Placental epithelial cell (primary cell): ENCODE results near the gene ADAMTS13. TPM values are rescaled to one million over a fixed set of nuclear protein-coding genes. Genes with fewer than 3 reads are reported as not detected.

ENCODE experiments used
- total RNA-seq: library from RNA; depleted of rRNA; stranded (reverse); fragments of >200 nt; gene quantifications from 2 replicates; pipeline ENCODE4 v1.2.3, GENCODE V29; 2012

The ADAMTS13 gene
- total RNA-seq = 2.0 and 4.7 TPM in 2 replicates

GRCh38 chr9:133421615-133422542 is at the start of gene ADAMTS13:
TSS of gene ADAMTS13 (plus strand) at chr9:133422367. CDS start at chr9:133422444, 77 bp downstream.

GRCh38 chr9:133375724-133376654 is 46.2 kb upstream of the ADAMTS13 start, which contains the start of the genes STKLD1 and SURF4:
TSS of gene STKLD1 (plus strand) at chr9:133376366. CDS start at chr9:133376474, 108 bp downstream.
TSS of gene SURF4 (minus strand) at chr9:133376060. CDS start at chr9:133375969, 91 bp downstream.

GRCh38 chr9:133417541-133418461 is 4.4 kb upstream of the ADAMTS13 start, which contains the start of gene REXO4:
TSS of gene REXO4 (minus strand) at chr9:133418010. CDS start at chr9:133417844, 166 bp downstream.

GRCh38 chr9:133459476-133460404 is 37.6 kb downstream of the ADAMTS13 start, which contains the start of gene CACFD1:
TSS of gene CACFD1 (plus strand) at chr9:133459978. CDS start at chr9:133460067, 89 bp downstream.

GRCh38 chr9:133478851-133479711 is 56.9 kb downstream of the ADAMTS13 start, which contains the start of gene SLC2A6:
TSS of gene SLC2A6 (minus strand) at chr9:133479099. CDS start at chr9:133479059, 40 bp downstream.

Other genes with a start within 250 kb of the ADAMTS13 start
- not detected in 2 replicates for gene OBP2B, start 213.1 kb upstream of the ADAMTS13 start, total RNA-seq
- gene ABO, start 147.2 kb upstream of the ADAMTS13 start, total RNA-seq = under 0.01 TPM in 1 of 2 replicates, not detected in the other
- 5.7 and 9.4 TPM in 2 replicates for gene SURF6, start 86.2 kb upstream of the ADAMTS13 start, total RNA-seq
- 13.7 and 16.7 TPM in 2 replicates for gene MED22, start 74.2 kb upstream of the ADAMTS13 start, total RNA-seq
- gene RPL7A, start 74.1 kb upstream of the ADAMTS13 start, total RNA-seq = 1,495 and 2,171 TPM in 2 replicates
- 22.0 and 30.0 TPM in 2 replicates for gene SURF1, start 65.9 kb upstream of the ADAMTS13 start, total RNA-seq
- gene SURF2, start 65.8 kb upstream of the ADAMTS13 start, total RNA-seq = 6.3 and 16.9 TPM in 2 replicates
- gene SURF4, start 46.3 kb upstream of the ADAMTS13 start, total RNA-seq = 255 and 467 TPM in 2 replicates
- 1.6 and 2.7 TPM in 2 replicates for gene STKLD1, start 46.0 kb upstream of the ADAMTS13 start, total RNA-seq
- gene REXO4, start 4.4 kb upstream of the ADAMTS13 start, total RNA-seq = 12.1 and 19.2 TPM in 2 replicates
- 16.1 and 18.3 TPM in 2 replicates for gene CACFD1, start 37.6 kb downstream of the ADAMTS13 start, total RNA-seq
- gene SLC2A6, start 56.7 kb downstream of the ADAMTS13 start, total RNA-seq = 2.0 and 17.5 TPM in 2 replicates
- not detected in 2 replicates for gene MYMK, start 102.6 kb downstream of the ADAMTS13 start, total RNA-seq
- not detected in 2 replicates for gene ADAMTSL2, start 112.3 kb downstream of the ADAMTS13 start, total RNA-seq
- not detected in 2 replicates for gene FAM163B, start 187.0 kb downstream of the ADAMTS13 start, total RNA-seq
- not detected in 2 replicates for gene DBH, start 214.0 kb downstream of the ADAMTS13 start, total RNA-seq